Fibroblast of peridontal ligament (primary cell): ENCODE measurements around the gene IL17D.
"Not testable (repeated sequence)": the region's sequence is repeated elsewhere in the genome, so short reads cannot be mapped to it uniquely, and the experiment has no call there.

Experiments used
- DNase-seq: peaks from one replicate; pipeline ENCODE4 v3.0.0-alpha.2; 2010; ENCODE audit errors: extremely low read depth

The IL17D gene, protein sequence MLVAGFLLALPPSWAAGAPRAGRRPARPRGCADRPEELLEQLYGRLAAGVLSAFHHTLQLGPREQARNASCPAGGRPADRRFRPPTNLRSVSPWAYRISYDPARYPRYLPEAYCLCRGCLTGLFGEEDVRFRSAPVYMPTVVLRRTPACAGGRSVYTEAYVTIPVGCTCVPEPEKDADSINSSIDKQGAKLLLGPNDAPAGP

DNA sequence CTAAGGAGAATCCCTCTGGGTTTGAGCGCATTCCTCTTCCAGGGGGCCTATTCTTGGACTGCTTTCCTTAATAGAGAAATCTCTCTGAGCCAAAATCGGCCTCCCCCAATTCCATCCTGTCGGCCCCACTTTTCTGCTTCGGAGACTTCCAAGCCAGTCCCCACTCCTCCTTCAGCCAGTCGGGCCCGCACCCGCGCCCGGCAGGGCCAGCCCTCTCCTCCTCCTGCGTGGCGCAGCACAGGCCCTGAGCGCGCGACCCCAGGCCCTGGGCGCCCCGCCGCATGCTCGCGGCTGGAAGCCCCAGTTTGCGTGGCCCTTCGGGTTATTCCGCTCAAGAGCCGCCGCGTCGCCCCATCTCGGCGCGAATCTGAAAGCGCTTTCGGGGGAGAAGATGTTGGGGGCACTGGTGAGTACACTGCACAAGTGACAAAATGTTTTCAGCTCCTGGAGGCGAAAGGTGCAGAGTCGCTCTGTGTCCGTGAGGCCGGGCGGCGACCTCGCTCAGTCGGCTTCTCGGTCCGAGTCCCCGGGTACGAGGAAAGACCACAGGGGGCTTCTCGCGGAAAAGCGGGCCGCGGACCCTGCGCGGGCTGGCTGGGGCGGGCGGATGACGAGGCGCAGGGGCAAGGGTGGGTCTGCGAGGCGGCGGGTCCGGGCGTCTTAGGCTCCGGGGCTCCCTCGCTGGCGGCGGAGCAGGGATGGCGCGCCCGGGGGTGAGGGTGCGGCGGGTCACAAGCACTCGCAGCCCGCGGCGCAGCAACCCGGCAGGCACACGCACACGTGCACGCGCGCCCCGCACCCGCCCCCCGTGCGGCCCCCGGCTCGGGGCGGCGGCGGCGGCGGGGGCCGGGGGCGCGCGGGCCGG, at the start of gene IL17D:
IL17D (plus strand) TSS at position 785 of the 865 bp plus-strand sequence. CDS start 303 bp downstream, outside the sequence.
- peak; percentile 15 for DNase-seq

DNA sequence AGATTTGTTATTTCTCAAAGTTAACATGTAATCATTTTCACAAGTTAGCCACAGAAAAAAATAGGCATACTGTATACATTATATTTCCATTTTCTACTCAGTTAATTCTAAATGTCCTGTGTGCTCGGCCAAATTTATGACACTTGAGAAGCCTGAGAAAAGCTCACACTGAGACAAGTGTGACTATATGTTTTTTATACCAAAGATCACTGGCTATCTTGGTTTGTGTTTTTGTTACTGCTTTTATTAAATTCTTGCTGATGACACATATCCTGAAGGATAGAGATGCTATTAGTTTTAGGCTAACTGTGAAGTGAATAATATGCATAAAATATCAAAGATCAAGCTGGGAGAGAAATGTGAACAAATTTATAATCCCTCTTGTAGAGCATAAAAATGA, 49.3 kb upstream of the IL17D start:
- DNase-seq, result no peak

DNA sequence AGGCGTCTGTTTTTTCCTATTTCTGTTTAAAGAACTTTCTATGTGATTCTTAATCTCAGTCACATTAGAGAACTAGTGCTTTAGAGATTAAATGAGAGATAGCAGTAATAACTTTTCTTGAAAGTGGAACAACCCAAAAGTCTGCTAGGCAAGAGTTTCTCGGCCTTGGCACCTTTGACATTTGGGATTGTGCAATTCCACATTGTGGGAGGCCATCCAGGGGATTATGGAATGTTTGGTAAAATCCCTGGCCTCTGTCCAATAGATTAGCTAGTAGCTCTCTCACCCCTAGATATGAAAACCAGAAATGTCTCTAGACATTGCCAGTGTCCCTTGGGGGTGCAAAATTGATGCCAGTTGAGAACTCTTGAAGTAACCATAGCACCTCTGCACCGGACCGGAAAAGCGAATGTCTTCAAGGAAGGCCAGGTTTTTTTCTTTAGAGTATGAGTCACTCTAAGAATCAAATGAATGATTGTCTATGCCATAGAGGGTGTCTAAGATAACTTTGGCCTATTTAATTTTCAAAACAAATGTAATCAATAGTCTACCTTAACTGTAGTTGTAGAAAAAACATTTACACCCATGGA, 45.0 kb upstream of the IL17D start:
- peak; percentile 16 for DNase-seq

DNA sequence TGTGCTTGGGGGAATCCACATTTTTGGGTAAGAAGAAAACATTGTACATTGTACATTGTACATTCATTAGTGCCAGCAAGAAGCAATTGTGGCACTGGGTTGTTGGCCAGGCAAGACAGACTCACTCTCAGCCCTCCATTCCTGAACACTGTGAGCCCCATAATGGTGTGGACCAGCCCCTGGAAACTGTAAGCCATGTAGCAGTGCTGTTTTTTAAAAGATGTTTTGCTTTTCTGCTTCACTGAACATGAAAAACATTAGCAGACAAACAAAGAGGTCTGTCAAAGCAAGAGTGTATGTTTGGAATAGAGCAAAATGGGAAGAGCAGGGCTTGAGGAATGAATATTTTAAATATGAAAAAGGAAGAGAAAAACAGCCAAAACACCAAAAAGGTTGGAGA, 39.1 kb upstream of the IL17D start:
- no peak for DNase-seq

DNA sequence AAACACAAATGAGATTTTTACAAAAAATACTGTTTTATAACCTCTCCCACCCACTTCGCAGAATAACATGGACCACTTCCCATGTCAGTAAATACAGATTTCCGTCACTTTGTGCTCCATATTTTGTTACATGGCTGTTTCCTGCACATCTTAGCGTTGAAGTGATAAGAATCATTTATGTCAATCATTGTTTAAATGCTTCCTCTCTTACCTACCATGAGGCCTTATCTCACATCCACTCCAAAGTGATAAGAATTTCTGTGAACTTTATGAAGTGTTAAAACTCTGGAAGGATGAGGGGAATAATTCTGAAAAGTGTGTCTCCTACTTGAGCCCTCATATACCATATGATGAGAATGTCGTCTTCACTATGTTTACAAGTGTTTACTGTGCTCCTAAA, 36.6 kb upstream of the IL17D start:
- no peak for DNase-seq

DNA sequence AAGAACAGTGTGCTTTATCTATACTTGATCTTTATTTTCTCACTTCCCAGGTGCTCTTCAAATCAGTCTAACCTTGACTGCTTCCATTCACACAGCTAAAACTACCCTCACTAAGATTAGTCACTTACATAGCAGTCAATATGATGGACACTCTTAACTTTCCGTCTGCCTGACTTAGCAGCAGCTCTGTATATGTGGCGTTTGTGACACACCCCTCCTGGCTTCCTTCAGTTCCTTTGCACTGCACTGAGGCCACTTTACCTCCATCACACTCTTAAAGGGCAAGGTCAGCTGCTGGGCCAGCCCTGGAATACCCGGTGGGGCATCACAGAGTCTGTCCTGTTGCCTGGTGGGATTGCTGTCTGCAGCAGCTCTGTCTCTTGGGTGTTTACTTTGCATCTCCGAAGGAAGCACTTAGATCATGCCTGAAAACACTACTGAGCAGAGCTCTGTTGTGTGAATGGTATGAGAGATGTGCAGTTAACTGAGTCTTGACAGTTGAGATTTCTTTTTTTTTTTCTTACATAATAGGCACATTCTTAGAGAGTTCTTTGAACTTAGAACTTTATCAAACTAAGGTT, 35.6 kb upstream of the IL17D start:
- no peak for DNase-seq

DNA sequence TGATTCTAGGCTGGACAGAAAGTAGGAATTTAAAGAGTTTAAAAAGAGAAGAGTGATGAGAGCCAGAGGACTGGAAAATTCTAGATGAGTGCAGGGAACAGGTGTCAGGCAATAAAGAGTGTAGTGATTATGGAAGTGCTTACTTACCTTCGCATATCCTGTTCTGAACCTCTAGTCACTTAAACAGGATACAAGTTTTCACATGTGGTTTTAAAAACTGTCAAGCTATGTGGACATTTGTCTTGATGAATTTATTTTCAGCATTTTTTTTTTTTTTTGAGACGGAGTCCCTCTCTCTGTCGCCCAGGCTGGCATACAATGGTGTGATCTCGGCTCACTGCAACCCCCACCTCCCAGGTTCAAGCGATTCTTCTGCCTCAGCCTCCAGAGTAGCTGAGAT, 34.3 kb upstream of the IL17D start:
- DNase-seq, result no peak

DNA sequence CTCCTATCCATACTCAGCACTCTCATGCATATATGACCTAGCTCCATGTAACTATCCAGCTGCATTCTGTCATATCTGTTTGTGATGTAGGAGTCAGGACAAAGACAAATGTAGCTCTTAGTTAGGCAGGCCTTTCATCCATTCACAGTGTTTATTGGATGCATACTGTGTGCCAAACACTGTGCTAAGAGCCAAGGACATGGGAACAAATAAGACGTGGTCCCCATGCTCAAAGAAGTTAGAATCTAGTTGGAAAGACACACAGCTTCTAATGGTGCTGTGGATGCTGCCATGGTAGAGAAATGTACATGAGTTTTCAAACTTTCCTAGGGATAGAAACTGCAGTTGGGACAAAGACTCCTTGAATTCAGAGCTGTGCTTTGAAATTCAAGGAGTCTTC, 31.7 kb upstream of the IL17D start:
- no peak for DNase-seq

DNA sequence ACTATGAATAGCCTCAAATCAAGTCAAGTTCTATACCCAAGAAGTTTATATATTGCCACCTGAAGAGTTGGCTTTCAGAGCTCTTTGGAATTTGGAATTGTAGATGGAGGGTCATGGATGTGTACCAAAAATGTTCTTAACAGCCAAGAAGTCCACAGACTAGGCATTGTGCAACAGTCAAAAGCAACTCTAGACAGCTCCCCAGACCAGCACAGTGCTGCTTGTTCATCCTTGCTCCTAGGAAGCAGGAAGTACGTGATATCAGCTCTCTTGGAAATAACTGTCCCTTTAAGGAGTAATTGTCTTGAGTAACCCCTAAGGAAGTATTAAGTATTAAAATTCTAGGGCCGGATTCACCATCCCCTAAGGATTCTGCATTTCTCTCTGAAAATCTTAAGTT, 30.7 kb upstream of the IL17D start:
- DNase-seq, result peak; percentile 47

DNA sequence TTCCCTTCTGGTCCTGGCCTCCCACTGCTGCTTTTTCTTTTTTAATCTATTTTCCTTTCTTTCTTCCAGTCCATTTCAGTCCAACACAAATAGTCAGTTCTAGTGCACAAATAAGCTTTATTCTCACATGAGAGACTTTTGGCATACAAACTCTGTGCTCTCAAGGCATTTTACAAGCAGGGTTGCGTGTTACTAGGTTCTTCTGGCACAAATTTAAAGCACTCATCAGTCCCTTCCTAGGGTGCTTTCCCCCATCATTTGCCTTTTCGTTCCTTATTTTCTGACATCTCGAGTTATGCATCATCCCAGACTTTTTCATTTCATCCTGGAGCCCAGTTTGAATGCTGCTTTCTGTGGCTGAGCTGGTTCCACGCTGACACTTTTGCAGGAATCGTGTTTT, 29.8 kb upstream of the IL17D start:
- DNase-seq, result no peak

DNA sequence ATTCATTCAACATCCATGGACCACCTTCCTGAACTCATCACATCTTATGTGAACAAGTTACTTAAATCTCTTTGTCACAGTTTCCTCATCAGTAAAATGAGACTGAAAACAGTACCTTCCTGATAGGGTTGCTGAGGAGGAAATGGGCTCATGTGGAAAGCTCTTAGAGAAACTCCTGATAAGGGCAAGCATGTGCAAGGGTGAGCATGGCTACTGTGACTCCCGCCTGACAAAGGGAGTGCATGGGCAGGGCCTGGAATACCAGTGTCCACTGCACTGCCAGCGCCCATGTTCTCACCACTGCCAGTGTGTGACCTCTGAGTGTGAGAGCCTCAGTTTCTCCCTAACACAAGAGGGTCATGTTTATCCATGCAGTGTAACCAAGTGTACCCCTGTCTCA, 27.3 kb upstream of the IL17D start:
- DNase-seq, result no peak

DNA sequence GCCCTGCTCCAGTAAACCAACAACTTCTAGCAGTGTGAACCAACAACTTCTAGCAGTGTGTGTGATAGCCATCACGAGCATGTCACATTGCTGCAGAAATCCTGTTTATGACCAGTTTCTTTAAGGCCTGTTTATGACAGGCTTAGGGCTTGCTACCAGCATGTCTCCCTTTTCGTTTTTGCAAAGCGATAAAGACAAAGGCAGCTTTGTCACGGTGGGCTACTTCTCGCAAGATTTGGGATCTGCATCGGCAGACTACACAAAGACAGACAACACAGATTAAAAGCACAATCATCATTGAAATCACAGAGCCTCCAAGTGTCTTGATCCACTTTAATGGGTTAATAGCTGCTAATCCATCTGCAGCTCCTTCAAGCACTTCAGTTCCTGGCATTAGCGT, 24.9 kb upstream of the IL17D start:
- DNase-seq, result not testable (repeated sequence)

DNA sequence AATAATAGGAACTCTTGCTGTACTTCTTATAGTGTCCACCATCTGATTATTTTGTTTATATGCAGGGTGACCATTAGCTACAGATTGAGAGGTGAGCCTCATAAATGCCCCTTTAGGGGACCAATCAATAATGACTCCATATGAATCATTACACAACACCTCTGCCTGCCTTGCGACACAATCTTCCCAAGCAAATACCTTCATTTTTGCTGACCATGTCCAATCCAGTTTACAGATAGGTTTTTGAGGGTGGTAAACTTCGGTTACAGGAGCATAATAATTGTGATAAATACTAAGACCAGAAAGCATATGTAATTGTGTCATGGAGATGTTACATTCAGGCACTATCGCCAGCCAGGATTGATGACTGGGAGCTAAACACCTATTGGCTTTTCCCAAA, 23.6 kb upstream of the IL17D start:
- DNase-seq, result no peak

DNA sequence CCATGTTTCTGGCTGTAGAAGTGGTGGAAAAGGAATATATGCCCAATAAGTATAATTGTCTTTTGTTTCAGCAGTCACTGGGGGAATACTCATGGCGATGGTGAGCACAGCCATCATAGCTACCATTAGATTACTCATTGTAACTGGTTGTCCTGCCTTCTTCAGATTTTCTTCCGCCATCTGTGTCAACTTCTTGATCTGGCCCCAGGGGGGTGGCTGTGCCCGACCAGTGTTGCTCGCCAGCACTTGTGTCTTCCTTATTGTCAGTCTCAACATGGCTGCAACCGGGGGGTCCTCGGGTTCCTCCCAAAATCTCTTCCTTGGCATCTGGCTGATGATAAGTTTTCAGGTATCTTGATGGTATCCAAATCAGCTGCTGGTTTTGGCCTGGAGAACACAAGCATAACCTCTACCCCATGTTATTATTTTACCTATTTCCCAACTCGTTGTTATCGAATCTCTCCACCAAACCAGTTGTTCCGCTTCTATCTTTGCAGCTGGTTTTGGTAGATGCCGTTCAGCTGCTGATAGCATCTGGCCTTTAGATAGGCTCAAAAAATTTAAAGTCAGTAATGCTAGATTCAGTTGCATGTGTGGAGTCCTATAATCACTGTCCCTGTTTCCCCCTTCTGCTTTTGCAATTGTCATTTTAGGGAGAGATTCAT, 23.0 kb upstream of the IL17D start:
- no peak for DNase-seq

DNA sequence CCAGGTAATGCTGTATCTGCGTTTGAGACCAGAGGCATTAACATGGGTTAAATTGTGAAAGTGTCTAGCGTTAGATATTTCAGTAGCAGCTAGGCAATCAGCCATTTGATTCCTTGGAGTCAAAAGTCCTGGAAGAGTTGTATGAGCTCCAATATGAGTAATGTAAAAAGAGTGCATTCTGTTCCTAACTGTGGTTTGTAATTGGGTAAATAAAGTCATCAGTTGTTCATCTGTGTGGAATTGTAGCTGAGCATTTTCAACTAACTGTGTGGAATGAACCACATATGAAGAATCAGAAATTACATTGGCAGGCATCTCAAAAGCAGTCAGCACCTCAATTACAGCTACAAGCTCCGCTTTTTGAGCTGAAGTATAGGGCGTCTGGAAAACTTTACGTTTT, 22.0 kb upstream of the IL17D start:
- peak; percentile 93 for DNase-seq

DNA sequence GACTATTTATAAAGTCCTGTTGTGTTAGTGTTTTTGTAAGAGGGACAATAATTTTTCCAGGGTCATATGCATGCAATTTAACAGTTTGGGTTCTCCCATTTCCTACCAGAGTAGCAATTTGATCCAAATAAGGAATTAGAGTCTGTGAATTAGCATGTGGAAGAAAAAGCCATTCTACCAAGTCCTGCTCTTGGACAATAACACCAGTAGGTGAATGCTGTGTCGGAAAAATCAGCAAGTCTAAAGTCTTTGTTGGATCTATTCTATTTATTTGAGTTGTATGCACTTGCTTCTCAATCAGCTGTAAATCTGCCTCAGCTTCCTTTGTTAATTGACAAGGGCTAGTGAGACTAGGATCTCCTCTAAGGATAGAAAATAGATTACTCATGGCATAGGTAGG, 21.4 kb upstream of the IL17D start:
- DNase-seq, result peak; percentile 19

DNA sequence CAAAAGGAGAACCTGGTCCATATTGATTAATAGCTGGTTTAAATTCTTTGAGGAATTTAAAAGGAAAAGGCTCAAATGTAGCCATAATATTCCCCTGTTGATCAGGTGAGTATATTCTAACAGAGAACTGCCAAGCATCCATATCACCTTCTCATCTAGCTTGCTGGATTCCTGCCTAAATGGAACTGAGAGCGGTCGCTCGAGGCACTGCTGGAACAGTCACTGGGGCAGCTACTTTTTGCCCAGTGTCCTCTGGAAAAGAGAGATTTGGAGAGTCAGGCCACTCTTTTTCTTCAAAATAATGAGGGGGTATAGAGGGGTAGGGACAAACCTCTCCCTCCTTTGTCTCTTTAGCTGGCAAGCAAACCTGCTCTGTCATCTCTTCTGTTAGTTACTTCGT, 19.5 kb upstream of the IL17D start:
- DNase-seq, result no peak

DNA sequence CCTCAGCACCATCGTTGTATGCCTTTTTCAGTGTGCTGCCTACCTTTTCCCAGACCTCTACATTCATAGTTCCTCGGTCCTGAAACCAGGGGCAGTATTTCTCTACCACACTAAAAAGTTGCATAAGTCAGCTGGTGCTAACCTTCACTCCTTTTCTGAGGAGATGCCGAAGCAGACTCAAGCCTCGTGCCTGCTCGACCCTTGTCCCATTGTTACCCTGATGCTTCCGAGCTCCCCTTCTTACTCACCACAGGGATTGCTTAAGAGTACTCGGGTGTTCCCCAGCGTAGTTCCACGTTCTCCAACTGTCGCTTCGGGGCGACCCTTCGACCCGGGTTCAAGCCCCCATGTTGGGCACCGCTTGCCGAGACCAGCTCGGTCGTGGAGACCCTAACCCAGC, 19.0 kb upstream of the IL17D start:
- no peak for DNase-seq

DNA sequence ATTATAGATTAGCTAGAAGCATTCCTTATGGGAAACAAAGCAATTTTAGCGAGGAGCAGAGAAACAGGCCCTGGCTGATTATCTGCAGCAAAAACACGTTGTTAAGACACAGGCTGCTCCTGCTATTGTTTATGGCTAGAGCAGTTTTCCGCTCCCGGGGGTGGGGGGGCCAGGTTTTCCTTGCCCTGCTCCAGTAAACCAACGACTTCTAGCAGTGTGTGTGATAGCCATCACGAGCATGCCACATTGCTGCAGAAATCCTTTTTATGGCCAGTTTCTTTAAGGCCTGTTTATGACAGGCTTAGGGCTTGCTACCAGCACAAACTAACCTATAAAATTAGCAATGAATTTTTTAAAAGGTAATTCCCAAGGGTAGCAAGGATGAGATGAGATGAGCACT, 18.4 kb upstream of the IL17D start:
- DNase-seq, result no peak

DNA sequence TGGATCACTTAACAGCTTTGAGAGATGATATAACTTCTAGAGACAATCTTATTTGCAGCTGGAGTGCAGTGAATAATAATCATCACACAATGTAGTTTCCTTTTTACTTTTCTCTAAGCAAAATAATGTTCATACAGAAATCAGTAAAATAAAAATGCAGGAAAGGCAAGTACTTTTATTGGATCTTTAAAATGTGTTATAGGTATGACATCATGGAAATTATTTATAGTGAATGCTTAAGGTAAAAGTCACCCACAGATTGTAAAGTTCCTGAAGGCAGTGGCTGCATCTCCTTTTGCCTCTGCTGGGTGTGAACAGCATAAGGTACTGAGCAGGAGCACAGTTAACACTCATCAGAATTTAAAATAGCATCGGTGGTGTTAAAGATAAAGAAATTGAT, 17.3 kb upstream of the IL17D start:
- DNase-seq, result no peak

DNA sequence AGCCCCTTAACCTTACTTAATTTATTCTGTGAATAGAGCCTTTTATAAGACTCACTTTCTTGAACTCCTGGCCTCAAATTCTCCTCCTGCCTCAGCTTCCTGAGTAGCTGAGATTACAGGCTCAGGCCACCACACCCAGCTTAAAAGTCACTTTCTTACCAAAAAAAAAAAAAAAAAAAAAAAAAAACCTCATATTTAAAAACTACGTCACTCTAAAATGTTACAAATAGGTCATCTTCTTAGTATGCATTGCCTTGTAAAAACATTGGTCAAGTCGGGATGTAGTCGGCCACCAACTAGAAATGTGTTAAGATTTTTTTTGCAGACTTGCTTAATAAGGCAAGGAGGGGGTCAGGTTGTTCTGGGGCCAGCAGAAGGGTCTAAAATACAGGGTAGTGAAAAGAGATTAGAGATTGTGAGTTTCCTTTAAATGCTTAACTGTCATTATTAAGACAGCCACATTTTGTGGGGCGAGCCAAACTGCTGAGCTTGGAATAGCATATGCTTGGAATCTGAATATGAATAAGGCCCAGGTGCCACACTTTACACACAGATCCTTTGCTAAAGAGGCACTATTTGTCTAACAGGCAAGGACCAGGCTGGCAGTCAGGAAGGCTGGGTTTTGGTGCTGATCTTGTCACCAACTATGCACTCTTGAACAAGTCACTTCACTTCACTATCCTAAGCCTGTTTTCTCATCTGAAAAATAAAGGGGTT, 16.5 kb upstream of the IL17D start:
- no peak for DNase-seq

DNA sequence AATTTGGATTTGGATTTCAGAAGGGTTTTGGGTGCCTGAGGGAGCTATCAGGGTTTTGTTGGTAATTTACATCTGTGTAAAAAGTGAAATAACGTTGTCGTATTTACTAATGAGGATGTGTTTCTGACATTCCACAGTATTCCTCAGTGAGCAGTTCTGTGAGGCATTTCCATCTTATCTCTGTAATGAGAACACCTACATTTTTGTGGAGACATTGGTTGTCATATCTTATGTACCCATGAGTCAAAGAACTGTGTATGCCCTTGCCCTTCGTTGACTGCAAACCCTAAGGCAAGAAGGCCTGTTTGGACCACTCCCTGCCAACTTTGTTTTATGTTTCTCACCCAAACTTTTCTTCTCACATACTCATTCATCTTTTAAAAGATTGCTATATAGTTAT, 14.2 kb upstream of the IL17D start:
- no peak for DNase-seq
